OCI-M2 (cell line): ENCODE data around the gene SERTAD4.

Experiments
- DNase-seq: peaks from one replicate; lab custom pipeline; 2025; ENCODE audit not compliant: unreplicated experiment; lab: John Stamatoyannopoulos, UW

The SERTAD4 gene

GRCh38 chr1:210231846-210232510, 618 bp upstream of the SERTAD4 start:
- DNase-seq, result no peak

DNA sequence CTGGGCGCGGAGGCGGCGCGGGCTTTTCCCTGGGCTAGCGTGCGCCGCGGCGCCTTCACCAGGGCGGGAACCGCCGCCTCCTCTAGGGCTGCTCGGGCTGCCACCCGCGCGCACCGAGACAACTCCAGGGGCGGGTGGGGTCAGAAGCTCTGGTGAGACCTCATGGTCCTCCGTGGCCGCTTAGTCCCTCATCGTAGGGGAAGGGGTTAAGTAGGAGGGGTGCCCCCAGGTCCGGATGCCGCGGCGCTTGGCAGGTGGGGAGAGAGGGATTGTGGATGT, 559 bp downstream of the SERTAD4 start:
- DNase-seq, result no peak

DNA sequence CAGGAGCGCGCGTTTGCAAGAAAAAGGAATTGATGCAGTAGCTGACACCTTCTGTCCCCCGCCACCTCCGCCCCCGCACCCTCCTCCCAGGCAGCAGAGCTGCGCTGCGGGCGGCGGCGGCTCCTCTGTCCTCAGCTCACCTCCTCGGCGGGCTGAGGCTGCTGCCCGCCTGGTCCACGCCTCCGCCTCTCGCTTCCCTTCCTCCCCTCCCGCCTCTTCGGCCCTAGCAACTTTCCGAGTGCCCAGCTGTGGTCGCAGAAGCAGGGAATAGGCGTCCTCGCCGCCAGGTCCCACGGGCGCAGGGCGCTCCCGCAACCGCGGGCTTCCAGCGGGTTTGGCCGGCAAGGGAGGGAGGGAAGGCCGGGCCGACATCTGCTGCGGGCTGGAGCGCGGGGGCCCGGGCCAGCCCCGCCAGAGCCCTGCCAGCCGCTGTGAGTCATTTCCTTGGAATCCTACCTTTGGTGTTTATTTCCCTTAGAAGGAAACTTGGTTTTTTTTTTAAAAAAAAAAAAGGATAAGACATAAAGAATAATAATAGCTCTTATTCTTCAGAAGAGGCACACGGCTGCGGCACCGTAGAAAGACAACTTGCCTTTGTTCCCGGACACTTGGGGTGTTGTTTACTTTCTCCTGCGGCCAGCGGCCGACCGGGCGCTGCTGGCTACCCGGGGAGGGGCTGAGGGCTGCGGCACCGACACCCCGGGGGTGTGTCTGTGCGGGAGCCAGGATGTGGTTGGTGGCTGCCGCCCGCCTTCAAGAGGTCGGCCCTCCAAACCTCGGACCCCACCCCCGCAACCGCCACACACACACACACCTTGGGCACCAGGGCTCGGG, 1.1 kb downstream of the SERTAD4 start:
- no peak for DNase-seq

- DNase-seq, result no peak
These were observed 1.7 kb downstream of the SERTAD4 start for GRCh38 chr1:210234329-210234757.

DNA sequence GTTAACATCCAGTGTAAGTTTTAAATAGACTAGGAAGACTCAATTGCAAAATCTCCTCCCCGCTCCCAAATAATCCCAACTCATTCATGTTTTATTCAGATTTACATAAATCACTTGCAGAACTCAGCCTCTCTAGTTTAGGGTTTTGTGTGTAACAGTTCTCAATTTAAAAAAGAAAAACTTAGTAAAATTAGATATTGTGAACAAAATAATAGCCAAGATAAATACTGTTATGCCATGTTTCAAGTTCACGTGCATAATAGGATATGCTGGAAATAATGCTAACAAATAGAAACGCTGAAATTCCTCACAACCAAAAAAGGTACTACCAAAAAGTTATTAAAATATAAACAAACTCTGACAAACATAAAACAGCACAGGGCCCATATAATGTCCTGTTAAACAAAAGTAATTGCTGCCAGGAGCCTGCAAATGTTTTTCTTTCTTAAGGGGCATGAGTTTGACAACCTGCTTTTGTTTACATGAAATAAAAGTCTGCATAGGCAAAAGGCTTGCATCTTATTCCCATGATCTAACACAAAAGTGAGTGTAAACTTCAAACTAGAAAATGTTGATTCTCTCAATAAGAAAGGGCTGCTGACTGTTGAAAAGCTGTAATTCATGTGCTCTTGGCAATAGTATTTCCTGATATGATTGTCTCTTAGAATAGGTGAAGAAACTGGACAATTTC, 2.9 kb downstream of the SERTAD4 start:
- DNase-seq, result no peak

GRCh38 chr1:210236386-210236839, 3.8 kb downstream of the SERTAD4 start:
- no peak for DNase-seq

DNA sequence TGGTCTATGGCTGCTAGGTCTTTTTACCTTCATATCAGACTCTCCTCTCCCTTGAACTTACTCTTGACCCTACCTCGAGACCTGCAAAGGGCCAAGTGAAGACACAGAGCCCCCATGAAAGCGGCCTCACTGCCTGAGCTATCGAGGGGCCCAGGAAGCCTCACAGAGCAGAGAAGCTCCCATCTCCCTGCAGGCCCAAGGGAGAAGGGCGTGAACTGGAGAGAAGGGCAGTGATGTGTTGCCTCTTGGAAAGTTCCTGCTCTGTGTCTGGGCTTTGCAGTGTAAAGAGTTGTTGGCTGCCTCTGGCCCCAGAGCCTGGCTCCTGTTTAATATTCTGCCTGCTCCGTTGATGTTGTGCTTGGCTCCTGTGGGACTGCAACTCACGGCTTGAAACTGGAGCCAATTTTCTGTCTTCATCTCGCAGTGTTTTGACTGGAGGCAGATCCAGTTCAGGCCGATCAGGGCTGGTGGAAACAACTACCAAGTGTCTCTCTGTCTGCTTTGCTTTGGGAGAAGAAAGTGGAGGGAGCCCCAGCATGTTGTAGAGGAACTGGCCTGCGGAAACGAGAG, 4.3 kb downstream of the SERTAD4 start:
- DNase-seq, result no peak

DNA sequence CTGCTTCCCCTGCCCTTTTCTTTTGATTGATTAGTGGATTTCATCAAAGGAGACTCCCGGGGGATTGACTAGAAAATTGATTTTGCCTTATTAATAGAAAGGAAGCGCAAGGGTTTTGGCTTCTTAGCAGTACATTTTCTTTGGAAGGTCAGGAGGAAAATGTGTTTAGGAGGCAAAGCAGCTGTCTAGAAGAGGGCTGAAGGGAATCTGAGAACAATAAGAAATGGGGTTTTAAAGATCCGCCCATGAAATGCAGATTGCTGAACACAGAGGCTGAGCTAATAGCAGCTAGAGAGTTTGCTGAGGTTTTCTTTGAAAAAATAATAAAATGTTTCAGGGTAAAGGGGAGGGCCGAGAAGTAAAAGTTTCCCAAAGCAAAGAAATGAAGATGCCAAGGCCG, 4.9 kb downstream of the SERTAD4 start:
- DNase-seq, result no peak

DNA sequence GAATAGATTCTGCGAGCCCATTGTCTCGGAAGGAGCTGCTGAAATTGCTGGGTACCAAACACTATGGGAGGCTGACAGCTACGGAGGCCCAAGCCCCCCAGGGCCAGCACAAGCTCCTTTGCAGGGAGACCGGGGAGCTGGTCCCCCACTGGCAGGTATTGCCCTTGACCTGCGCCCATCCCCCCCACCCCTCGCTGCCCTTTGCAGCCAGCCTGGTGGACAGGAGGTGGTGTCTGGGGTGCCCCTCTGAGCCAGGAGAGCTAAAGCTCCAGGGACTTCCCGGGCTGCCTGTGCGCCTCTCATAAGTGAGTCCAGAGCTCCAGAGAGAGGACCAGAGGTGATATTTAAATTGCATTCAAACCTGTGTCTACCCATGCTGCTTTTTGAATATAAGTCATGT, 5.4 kb downstream of the SERTAD4 start:
- DNase-seq, result no peak

GRCh38 chr1:210239349-210240111, 6.9 kb downstream of the SERTAD4 start:
- DNase-seq, result no peak

DNA sequence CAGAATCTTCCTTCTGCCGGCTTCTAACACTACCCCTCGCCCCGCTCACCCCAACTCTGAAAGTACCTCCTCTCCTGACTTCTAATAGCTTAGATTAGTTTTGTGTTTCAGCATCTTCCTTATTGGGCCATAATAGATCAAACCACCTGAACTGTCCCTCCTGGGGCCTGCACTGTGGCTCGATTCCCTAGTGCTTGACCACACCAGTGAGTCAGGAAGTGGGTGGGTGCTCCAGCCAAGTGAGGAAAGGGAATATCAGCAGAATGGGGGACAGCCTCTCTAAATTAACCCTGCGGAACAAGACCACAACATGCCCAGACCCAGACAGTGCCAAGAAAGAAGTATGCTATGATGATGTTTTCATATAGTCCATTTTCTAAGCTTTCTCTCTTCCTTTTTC, 8.5 kb downstream of the SERTAD4 start:
- no peak for DNase-seq

- no peak for DNase-seq
These were observed 12.3 kb downstream of the SERTAD4 start for GRCh38 chr1:210244746-210245367.

DNA sequence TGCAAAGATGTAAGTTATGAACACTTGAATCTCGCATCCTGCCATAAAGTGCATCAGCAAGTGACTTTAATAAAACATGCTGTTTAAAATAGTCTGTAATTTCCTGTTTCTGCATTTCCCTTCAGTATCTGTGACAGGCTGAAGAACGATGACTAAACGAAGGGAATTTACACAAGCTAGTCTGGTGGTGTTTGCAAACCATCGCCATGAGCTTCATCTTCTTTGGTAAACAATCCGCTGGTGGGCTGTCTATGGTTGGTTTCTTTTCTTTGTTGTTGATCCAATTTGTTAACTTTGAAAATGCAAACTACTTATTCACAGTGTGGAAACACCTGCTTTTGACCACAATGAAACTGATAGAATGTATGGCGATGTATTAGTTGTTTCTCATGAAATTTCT, 13.9 kb downstream of the SERTAD4 start:
- no peak for DNase-seq

DNA sequence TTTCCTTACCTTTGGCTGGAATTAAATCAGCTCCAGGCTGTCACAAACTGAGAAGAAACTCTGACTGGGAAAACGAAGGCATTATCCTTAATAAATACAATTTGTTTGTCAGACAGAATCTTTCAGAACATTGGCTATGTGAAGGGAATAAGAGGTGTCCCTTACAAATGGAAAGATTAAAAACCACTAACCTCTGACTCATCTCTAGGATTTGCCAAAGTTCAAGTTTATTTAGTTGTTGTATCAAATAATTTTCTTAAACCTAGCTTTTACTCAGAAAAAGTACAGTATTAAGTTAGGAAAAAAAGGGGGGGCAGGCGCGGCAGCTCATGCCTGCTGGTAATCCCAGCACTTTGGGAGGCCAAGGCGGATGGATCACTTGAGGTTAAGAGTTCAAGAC, 15.7 kb downstream of the SERTAD4 start:
- no peak for DNase-seq

DNA sequence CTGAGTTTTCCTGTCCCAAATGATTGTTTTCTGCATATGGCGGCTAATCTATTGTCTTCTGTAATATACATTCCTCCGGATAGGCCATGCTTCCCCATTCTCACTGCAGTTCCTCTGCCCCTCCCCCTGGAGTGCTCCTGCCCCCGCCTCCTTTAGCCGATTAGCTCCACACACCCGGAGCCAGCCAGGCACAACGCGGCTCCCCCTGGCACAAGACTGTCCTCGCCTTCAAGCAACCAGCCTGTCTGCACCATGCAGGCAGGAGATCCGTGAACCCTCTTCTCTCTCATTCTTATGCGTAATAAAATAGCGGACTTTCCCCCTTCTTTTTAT, 18.0 kb downstream of the SERTAD4 start:
- no peak for DNase-seq

GRCh38 chr1:210250998-210251679, 18.5 kb downstream of the SERTAD4 start:
- DNase-seq, result no peak

DNA sequence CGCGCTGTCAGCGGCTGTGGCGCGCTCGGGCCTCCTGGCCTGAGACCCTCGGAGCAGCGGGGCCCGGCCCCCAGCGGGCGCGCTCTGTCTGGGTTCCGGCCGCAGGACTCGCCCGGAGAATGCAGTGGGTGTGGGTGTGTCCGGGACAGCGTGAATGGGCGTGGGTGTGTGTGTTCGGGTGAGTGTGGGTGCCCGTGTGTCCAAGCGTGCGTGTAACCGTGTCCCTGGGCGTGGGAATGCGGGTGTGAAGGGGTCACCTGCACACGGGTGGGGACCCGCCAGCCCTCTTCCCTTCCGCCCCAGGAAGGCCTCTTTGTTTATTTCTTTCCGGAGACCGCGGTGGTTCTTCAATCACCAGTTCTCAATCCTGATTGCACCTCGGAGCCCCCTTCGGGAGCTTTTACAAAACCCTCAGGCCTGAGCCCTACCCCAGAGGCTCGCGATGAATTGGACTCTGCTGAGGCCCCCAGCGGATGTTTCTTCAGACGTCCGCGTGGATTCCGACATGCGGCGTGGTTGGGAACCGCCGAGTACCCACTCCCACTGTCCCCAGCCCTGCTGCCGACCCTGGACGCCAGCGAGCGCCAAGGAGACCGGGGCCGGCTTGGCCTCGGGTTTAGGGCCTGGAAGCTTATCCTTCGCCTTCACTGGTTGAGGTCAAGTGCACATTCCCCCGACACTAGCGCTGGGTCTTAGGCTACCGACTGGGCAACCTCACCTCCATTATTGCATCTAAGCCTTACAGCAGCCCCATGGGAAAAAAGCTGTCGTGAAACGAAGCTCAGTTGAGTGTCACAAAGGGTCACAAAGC, 19.3 kb downstream of the SERTAD4 start:
- DNase-seq, result no peak

DNA sequence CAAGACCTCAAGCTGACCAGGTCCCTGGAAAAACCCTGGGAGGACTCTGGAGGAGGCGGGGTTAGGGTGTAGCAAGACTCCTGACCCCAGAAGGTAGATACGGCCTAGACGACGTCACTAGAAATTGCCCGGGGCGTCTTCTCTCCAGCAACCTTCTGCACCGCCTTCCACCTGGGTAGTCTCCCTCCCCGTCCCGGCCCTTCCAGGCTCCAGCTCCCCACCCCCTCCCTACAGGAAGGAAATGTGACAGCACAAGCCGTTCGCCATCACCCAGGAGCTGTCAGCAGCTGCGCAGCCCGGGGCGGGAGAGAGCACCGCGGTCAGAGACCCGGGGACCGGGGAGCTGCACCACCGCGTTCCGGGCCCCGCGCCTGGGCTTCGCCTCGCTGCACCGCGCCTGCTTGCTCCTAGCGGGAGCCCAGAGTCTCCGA, 20.0 kb downstream of the SERTAD4 start:
- DNase-seq, result no peak

GRCh38 chr1:210254298-210254697, 21.7 kb downstream of the SERTAD4 start:
- DNase-seq, result no peak
